H1 (cell line): ENCODE results near the gene POU6F2. TPM values are rescaled to one million over a fixed set of nuclear protein-coding genes. Genes with fewer than 3 reads are reported as not detected.

Experiments used
- CEBPB ChIP-seq: IDR thresholded peaks from 2 replicates; pipeline ENCODE4 v1.6.1; 2012; ENCODE audit warnings: low read depth, low read length
- RAD21 ChIP-seq, 2 experiments: IDR thresholded peaks in 1 of 2; conservative IDR thresholded peaks in 1 of 2; 2 replicates each; pipeline ENCODE4 v1.6.1; 2011; ENCODE audit warnings: low read depth in 2 of 2, low read length in 2 of 2, improper control_type of control experiment in 1 of 2, inconsistent platforms in 1 of 2, mild to moderate bottlenecking in 1 of 2, moderate library complexity in 1 of 2
- SIN3A ChIP-seq, 2 experiments: IDR thresholded peaks in 1 of 2; conservative IDR thresholded peaks in 1 of 2; 2 replicates each; pipeline ENCODE4 v1.6.1; 2011 to 2012; ENCODE audit warnings: low read length in 2 of 2, improper control_type of control experiment in 1 of 2, low read depth in 1 of 2, mild to moderate bottlenecking in 1 of 2
- ZNF274 ChIP-seq: IDR thresholded peaks from 2 replicates; pipeline ENCODE4 v1.7.0; 2012; ENCODE audit warnings: low read length, borderline replicate concordance; ENCODE audit errors: extremely low read depth
- polyA plus RNA-seq, 7 experiments: library from polyadenylated mRNA; depleted of rRNA in 3 of 7; stranded (reverse) in 5 of 7; unstranded in 2 of 7; fragments of >200 nt in 5 of 7; fragments of 200-250 nt in 2 of 7; gene quantifications; 1 replicate in 5 of 7; 2 replicates in 1 of 7; 4 replicates in 1 of 7; pipeline versions ENCODE4 v1.2.1 to v1.2.3, GENCODE V29; 2011 to 2013; ENCODE audit warnings: missing spikeins in 2 of 7, mixed read lengths in 2 of 7
- total RNA-seq: library from RNA; stranded (reverse); fragmentation: NEBNext Ultra II Directional; extraction: Animal tissue kit (Norgen Biotek cat#: 25700); gene quantifications from 2 replicates; pipeline ENCODE4 v1.2.1, GENCODE V29; 2021

The POU6F2 gene
- total and polyA plus RNA-seq, 2 of the 8 experiments (the other 6 are each of a cell fraction or from before 2014, with no cell fraction given) = 1.1 to 2.0 TPM

DNA sequence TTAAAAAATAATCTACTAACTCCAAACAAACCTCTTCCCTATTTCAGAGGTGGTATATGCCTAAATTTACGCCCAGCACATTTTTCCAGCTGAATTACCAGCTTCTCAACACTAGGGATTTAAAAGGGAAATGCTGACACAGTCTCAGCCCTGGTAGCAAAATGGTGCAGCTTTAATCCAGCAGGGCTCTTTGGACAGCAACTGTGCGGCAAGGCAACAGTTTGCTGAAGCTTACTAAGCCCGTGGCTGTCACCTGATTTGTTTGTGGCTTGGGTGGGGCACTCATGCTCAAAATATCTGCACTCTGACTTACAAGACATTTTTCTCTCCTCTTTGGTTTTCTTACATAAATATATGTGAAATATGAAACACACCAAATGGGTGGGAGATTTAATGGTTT lies 206.7 kb downstream of the POU6F2 start (continued):
- TF ChIP-seq RAD21 (IDR thresholded peaks at IDR 0.05 in 1 of 2, conservative IDR thresholded peaks at IDR 0.05 in 1 of 2; ENCODE audit: low read depth in 2 of 2, low read length in 2 of 2) (0 out of 4 replicates have a peak, but pooled peaks of 1 of the 2 experiments have one; percentile 2), ZNF274 (no peak), SIN3A (conservative IDR thresholded peaks at IDR 0.05 in 1 of 2, IDR thresholded peaks at IDR 0.05 in 1 of 2; ENCODE audit: low read depth in 1 of 2, low read length in 2 of 2) (no peak), CEBPB (no peak)
